ENCODE data around the gene UCKL1.
"Not testable (repeated sequence)": the region's sequence is repeated elsewhere in the genome, so short reads cannot be mapped to it uniquely, and the experiment has no call there.

The UCKL1 gene

DNA sequence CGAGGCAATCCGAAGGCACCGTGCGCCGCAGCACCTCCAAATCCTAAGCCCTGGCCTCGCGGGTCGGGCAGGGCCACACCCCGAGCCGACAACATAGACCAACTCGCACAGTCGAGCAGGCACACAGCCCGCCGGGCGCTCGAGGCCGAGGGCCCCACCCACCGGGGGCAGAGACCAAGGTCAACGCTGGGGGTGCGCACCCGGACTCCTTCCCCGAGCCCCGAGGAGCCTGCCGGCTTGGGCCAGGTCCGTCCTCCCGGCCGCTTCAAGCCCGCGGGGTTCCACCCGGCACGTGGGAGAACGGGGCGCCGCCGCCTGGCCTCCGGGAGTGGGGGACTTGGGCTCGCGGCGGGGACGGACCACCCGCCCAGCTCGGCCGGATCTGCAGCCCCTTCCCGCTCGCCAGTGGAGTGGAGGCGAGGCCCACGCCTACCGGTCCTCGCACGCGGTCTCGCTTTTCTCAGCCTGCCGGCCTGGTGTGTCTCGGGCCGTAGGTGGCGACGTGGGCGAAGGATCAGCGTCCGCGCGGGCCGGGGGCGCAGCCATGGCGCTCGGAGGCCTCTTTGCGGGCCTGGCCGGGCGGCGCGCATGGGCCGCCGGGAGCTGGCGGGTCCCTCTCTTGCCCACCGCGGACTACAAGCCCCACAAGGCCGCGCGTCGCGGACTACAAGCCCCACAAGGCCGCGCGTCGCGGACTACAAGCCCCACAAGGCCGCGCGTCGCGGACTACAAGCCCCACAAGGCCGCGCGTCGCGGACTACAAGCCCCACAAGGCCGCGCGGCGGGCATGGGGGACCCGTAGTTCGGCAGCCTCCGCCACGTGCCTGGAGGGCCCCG, at the start of gene UCKL1:
UCKL1 (minus strand) TSS at position 590 of the 837 bp plus-strand sequence; CDS start at position 546, 44 bp downstream.
- DNase-seq: peak; percentile 52

DNA sequence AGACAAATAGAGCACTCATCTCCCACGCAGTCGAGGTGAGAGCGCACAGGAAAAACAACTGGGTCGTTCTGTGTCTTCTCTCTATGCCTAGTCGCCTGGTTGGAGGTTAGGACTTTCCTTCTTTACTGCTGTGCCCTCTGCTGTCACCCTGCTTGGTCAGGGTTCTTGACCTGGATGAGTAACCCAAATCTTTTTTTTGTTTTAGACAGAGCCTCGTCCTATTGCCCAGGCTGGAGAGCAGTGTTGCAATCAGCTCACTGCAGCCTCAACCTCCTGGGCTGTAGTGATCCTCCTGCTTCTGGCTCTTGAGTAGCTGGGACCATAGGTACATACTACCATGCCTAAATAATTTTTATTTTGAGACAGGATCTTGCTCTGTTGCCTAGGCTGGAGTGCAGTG, 49.2 kb upstream of the UCKL1 start:
- DNase-seq: no peak

DNA sequence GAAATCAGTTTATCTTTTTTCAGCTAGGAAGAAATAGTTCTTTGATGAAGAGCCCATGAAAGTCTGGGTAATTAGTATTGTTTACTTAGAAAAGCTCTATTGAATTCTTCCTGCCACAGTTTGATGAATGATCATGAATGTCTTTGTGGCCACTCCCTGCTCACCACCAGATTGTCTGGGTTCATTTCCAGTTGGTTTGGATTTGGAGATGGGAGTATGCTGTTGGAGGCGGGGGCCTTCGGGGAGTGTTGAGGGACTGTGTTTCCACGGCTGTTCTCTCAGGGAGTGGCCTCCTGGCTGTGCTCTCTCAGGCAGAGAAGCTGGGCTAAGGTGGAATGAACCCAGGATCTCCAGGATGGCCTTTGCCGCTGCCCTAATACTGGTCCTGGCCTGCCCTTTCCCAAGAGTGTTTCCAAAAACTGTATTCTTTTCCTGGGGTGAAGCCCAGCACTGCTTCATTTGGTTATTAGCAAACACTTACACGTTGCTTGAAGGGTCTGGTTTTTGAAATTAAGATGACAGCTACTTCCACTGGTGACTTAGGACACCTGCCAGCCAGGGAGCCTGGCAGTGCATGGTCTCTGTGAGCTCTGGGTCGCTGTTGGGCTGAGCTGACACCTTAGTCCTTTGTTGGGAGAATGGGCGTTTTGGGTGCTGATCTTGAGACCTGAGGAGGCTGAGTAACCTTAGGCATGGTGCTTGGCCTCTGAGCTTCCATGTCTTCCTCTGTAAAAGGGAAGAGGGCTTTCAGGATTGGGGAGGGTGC, 47.9 kb upstream of the UCKL1 start:
- no peak for DNase-seq

DNA sequence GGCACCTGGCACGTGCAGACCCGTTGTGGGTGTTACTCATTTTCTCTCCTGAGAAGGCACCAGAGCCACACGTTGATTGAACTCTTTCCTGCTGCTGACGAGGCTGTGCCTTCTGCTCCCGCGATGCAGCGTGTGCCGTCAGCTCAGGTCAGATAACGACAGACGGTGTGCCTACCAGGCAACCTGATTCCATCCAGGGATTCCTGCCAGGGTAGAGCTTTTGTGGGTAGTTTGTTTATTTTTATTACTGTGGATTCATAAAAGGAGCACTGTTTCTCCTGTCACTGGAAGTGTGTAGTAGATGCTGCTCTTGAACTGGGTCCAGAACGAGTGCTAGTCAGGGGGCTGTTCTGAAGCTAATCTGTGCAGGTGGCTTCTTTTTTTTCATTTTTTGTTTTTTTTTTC, 45.4 kb upstream of the UCKL1 start:
- DNase-seq: no peak

DNA sequence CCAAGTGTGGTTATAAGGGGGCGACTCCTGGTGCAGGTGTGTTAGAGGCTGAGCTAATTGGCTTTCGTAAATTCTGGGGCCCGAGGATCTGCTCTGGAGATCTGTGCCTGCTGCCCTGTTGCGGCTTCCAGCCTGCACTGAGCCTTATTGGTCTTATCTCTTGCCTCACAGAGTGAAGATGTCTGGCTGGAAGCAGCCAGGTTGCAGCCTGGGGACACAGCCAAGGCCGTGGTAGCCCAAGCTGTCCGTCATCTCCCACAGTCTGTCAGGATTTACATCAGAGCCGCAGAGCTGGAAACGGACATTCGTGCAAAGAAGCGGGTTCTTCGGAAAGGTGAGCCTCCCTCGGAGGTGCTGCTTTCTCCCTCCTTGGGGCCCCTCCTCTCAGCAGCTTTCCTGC, 44.7 kb upstream of the UCKL1 start:
- DNase-seq: no peak

DNA sequence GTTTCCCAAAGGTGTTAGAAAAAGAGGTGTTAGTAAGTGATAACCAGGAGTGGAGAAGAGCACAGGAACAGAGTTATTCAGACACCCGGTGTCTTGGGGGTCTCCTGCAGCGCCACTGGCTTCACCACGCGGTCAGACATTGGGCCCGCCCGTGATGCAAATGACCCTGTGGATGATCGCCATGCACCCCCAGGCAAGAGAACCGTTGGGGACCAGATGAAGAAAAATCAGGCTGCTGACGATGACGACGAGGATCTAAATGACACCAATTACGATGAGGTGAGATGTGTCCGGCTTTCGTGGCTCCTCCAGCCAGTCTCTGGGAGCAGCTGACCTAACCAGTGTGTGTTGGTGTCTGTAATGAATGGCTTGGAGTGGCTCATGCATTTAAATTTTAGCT, 26.7 kb upstream of the UCKL1 start:
- DNase-seq: no peak

DNA sequence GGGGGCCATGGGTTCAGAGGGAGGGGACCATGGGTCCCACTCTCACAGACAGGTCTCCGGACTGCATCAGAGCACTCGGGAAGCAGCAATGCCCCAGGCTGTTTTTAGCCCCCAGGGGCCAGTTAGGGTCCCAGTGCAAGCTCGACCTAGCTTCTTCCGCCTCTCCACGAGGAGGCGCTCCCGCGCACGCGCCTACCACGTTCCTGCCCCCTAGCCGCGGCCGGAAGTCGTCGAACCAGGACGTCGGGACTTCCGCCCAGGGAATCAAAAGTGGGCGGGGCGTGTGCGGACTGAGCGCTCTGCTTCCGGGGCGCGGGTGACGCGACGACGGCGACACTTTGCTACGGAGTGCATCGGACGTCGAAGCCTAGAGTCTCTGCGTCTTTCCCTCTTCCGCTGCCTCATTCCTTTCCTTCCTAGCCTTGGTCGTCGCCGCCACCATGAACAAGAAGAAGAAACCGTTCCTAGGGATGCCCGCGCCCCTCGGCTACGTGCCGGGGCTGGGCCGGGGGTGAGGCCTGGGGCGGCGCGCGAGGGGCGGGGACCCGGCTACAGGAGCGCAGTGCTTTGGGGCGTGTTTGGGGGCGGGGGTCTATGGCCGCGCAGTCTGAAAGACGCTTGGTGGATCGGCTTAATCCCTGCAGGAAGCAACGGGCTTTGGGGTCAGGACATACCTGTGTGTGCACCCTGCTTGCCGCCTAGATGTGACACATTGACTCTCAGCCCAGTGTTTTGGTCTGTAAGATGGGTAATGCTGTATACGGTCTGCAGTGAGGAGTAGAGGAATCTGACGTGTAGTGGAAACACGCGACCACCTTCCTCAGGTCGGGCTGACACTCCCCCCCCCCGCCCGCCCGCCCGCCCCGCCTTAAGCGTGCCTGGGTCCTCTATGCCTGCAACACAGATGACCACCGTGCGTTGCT, 24.9 kb upstream of the UCKL1 start, which contains the start of gene PRPF6:
PRPF6 (plus strand) TSS at position 327 of the 923 bp plus-strand sequence; CDS start at position 441, 114 bp downstream.
- DNase-seq: peak; percentile 95

DNA sequence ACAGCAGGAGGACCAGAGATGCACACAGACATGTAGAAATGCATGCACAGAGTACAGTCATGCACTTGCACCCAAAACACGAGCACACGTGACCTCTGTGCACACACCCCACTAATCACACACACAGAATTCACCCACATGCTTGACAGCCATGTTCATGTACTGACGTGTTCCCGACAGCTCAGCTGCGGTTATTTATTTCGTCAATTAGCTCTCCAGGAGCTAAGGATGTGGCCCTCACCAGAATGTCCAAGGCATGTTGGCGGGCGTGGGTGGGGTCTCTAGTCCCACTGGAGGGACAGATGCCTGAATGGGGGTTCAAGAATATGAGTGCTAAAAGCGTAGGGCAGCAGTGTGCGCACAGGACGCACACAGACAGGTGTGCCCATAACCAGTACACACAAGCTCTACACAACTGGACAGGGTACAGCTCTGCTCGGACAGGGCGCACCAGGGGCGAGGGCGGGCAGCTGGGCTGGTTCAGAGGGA, 24.1 kb upstream of the UCKL1 start:
- no peak for DNase-seq

DNA sequence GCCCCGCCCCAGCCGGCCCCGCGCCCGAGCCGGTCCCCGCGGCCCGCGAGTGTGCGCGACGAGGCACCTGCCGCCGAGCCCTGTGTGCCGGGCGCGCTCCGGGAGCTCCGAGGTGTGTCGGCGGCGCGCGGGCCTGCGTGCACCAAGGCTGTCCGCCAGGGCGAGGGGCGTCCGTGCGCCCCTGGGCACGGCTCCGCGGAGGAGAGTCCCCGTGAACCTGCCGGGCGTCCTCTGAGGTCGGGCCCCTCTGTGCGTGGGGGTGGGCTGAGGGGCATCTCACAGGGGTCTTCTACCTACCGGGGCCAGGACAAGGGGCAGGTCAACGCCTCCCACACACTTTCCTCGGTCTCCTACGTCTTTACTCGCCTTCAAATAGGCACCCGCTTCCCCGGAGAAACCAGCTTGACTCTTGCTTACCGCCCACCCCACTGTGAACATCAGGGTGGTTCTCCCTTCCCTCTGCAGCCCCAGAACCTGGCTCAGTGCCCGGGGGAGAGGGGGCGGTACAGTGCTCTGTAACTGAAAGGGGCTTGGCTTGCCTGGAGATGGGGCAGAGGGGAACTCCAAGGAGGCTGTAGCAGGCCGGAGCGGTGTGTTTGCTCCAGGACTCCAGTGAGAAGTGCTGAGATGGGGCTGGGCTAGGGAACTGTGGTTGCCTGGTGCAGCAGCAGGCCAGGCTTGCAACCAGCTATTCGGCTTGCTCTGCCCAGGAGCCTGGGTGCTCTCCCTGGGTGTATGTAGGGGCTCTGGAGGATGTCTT, 23.5 kb upstream of the UCKL1 start, which contains the start of gene SAMD10:
SAMD10 (minus strand) TSS at position 86 of the 760 bp plus-strand sequence. CDS start 175 bp downstream, outside the sequence.
- peak; percentile 64 for DNase-seq

DNA sequence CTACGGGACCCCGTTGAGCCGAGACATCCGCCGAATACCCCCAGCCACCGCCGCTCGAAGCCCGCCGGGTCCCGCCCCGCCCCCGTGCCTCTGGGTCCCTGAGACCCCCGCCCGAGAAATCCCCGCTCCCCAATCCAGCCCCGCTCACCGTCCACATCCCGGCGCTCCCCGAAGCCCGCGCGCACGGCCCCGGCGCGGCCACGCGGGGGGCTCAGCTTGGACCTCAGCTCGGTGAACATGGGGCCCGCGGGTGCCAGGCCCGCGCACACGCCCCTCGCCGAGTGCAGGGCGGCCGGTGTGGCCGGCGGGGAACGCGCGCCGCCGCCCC, 23.0 kb upstream of the UCKL1 start:
- DNase-seq: no peak

DNA sequence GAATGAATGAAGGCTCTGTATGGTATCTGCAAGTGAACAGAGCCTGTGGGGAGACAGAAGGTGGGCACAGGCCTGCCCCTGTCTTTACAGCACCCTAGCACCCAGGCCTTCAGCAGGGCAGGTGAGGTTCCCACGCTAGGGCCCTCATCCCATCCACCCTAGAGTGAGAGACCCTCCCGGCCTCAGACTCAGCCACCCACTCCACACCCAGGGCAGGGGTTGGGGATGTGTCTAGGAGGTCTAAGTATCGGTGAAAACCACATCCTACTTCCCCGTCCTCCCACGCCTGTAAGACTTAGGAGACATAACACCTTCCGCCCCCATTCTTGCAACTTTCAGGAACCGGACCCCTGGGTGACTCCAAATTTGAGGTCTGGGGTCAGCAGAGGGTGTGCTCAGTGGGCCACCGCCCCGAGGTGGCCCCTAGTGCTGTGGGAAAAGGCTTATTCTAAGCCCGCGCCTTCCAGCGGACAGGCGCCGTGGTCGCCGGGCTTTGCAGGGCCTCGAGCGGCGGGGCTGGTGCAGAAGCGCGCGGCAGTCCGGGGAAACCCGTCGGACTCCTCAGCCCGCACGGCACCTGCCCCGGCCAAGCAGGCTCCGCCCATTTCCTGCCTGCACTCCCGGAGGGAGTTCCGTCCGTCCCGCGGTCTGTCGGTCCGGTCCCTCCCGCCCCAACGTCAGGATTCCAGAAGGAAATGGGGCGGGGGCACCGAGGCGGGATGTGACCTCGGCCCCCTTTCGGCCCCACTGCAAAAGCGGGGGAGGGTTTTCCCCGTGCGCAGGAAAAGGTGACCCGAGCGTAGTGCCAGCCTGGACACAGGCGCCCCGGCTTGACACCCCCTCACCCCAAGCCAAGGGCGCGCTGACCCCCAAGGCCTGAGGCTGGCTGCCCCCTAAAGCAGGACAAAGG, 22.4 kb upstream of the UCKL1 start:
- no peak for DNase-seq

DNA sequence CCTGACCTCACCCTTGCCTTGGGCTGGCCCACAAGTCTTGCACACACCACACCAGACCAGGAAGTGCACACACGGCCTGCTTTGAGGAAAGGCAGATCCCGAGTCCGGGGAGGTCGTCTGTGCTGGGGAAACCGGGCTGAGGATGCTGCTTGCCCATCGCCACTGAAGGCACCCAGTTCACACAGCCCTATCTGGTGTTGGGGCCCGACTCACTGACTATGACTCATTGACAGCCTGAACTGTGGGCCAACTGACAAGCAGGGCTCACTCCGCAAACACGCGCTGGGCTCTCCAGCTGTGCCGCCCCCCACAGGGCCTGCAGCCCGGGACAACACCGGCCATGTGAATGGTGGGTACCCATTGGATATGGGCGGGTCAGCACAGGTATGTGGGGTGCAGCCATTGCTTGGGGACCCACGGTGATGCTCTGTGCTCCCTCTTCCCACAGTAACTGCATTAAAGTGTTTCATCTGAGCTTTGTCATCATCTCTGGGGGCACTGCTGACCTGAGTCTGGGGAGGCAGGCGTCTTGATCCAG, 21.6 kb upstream of the UCKL1 start:
- no peak for DNase-seq

DNA sequence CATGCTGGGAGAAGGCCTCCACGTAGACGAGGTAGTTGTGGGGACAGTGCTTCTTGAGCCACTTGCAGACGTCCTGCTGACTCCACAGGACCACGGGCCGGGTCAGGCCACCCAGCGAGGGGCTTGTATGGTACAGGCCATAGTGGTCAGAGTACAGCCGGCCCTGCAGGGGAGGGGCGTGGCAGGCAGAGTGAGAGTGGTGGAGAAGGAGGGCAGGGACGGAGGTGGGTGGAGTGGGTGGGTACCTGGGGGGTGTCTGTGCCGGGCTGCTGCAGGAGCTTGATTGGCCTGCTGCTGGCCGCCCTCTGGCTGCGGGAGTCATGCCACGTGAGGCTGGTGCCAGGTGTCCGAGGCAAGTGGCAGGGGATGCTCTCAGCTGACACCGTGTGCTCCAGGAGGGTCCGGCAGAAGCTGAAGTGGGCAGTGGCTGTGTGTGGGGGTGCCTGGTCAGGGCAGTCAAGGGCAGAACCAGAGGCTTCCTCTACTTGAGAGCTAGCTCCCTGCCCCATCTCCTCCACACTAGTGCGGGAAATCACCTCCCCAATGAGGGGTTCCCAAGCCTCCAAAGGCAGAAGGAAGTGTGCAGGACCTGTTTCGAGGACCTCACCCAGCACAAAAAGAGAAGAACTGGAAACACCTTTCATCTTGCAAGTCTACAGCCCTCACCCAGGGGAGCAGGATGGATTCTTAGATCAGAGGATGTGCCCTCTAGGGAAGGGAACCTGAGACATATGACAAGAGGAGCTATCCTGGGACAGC, 20.9 kb upstream of the UCKL1 start:
- no peak for DNase-seq

DNA sequence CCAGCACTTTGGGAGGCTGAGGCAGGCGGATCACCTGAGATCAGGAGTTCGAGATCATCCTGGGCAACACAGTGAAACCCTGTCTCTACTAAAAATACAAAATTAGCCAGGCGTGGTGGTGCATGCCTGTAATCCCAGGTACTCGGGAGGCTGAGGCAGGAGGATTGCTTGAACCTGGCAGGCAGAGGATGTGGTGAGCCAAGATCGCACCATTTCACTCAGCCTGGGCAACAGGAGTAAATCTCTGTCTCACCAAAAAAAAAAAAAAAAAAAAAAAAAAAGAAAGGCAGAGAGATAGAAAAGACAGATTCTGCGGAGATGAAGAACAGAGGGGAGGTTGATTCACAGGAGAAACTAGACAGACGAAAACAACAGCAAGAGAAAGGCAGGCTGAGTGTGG, 20.3 kb upstream of the UCKL1 start:
- DNase-seq: not testable (repeated sequence)

DNA sequence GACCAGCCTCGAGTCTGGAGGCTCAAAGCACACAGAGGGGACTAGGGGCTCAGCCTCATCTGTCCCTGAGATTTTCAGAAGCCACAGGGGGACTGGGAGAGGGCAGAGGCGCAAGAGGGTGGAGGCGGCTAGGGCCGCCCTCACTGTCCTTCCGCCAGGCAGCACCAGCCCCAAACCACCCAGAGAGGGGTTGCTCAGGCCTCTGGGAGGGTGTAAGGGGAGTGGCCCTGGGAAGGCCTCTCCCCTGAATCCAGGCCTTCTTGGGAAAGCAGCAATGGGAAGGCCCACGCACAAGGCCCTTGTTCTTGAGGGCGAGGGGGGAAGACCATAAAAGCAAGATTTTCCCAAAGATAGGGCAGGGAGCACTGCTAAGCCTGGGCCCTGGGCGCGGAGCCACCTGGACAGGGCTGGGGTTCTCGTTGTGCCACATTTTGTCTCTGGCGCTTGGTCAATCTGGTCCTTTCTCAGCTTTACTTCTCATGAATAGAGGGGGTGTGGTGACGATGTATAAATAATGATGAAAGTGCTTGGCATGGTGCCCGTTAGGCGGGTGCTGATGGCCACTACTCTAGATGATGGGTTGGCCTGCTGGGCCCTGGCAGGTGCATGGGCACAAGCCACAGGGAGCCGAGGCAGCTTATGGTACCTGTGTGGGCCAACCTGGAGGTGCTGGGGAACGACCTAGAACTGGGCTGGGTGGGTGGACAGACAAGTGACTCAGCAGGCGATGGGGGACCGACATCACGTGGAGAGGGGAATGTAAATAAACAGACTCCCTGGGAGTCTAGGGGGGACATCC, 18.4 kb upstream of the UCKL1 start:
- DNase-seq: no peak

DNA sequence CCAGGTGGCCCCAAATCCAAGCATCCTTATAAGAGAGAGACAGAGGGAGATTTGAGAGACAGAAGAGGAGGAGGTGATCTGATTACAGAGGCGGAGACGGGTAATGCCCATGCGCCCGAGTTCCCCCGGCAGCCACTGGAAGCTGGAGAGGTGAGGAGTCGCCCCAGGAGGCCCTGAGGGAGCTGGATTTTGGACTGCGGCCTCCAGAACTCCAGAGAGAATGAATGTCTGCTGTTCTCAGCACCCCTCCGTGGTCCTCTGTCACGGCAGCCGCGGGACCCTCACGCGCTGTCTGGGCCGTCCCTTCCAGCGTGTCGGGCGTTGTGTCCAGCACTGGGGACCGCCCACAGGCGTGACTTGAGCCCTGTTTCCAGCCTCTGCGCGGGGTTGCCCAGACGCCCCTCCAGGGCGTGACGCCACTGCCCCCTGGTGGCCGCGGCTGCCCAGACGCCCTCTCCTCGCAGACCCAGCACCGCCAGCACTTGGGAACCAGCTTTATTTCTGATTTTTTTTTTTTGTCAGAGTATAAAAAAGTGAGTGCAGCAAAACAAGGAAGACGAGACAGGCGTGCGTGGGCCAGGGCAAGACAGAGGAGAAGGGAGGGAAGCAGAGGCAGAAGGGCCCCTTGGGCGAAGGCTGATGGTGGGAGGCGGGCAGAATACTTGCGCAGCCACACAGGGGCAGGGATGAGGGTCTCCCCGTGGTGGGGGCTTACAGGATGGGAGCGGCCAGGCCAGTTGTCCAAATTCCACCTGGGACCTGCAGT, 17.6 kb upstream of the UCKL1 start:
- peak; percentile 52 for DNase-seq

DNA sequence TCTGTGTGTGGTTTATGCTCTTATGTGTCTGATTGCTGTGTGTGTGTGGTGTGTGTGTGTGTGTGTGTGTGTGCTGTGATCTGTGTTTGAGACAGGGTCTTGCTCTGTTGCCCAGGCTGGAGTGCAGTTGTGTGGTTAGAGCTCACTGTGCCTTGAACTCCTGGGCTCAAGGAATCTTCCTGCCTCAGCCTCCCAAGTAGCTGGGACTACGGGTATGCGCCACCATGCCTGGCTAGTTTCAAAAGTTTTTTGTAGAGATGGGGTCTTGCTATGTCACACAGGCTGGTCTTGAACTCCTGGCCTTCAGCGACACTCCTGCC, 16.9 kb upstream of the UCKL1 start:
- DNase-seq: no peak

All from KG1 (cell line).